Lung (tissue), 12 donors: ENCODE data around the gene HEXA. TPM values are rescaled to one million over a fixed set of nuclear protein-coding genes. Genes with fewer than 3 reads are reported as not detected.
"Not testable (repeated sequence)": the region's sequence is repeated elsewhere in the genome, so short reads cannot be mapped to it uniquely, and the experiment has no call there.

Experiments
- ATAC-seq: fragments of 200-7000 bp; cut with Tn5 transposase; one replicate; pipeline ENCODE4 v1.9.1; 2020; ENCODE audit warnings: moderate number of reproducible peaks; ENCODE audit not compliant: insufficient read depth, low FRiP score
- DNase-seq, 3 donors: peaks; one replicate each; pipeline ENCODE4 v3.0.0-alpha.2; 2013 to 2017
- H3K27ac ChIP-seq, 2 donors: one replicate each; pipeline ENCODE4 v1.5.1; 2013; ENCODE audit warnings: mild to moderate bottlenecking in 2 of 2, moderate library complexity in 2 of 2, control low read depth in 1 of 2, inconsistent platforms in 1 of 2, low read depth in 1 of 2, low read length in 1 of 2
- H3K27me3 ChIP-seq, 3 donors: one replicate each; pipeline ENCODE4 v1.5.1; 2013; ENCODE audit warnings: low read length in 2 of 3; ENCODE audit not compliant: control insufficient read depth in 3 of 3, insufficient read depth in 3 of 3
- H3K36me3 ChIP-seq, 4 donors: one replicate each; pipeline ENCODE4 v1.5.1; 2013; ENCODE audit warnings: low read length in 4 of 4, mild to moderate bottlenecking in 1 of 4, moderate library complexity in 1 of 4; ENCODE audit not compliant: control insufficient read depth in 4 of 4, insufficient read depth in 4 of 4
- H3K4me1 ChIP-seq, 5 donors: one replicate each; pipeline ENCODE4 v1.5.1; 2013; ENCODE audit warnings: low read length in 5 of 5, mild to moderate bottlenecking in 2 of 5, moderate library complexity in 1 of 5; ENCODE audit not compliant: control insufficient read depth in 5 of 5, insufficient read depth in 5 of 5
- H3K4me3 ChIP-seq: one replicate; pipeline ENCODE4 v1.5.1; 2013; ENCODE audit warnings: mild to moderate bottlenecking, control low read depth, moderate library complexity
- H3K9ac ChIP-seq, 2 donors: one replicate each; pipeline ENCODE4 v1.5.1; 2013; ENCODE audit warnings: low read length in 2 of 2, control low read depth in 1 of 2; ENCODE audit not compliant: insufficient read depth in 1 of 2
- H3K9me3 ChIP-seq, 4 donors: one replicate each; pipeline ENCODE4 v1.5.1; 2013; ENCODE audit warnings: low read length in 3 of 4, mild to moderate bottlenecking in 1 of 4, moderate library complexity in 1 of 4; ENCODE audit not compliant: control insufficient read depth in 4 of 4, insufficient read depth in 3 of 4
- WGBS, 2 donors: extraction: QIAGEN DNeasy Blood & Tissue Kit; methylation state at CpG; one replicate each; pipeline ENCODE4 v1.1.7; 2013; 5-methylcytosine and 5-hydroxymethylcytosine counted together
- polyA plus RNA-seq, 2 donors: library from polyadenylated mRNA; stranded (reverse); fragments of 200-250 nt; gene quantifications; one replicate each; pipeline ENCODE4 v1.2.1, GENCODE V29; 2013
- total RNA-seq, 2 donors: library from RNA; depleted of rRNA in 1 of 2; stranded (reverse); fragments of >200 nt in 1 of 2; gene quantifications; one replicate each; pipeline ENCODE4 v1.2.1, GENCODE V29; 2014 to 2021
- TF ChIP-seq, protein P1 (sequence below): IDR thresholded peaks from 2 replicates; pipeline ENCODE4 v1.5.1; 2012; ENCODE audit warnings: mild to moderate bottlenecking; ENCODE audit errors: control extremely low read depth, extremely low read depth
- donor health status: control.
- donor health status: control.
- donor health status: Bipolar disorder and iron deficiency.
- donor health status: healthy.
- donor health status: DM: yes; HTN: yes; CAD: no.

HEXA gene
- total and polyA plus RNA-seq, 4 donors: 108 to 156 (median 133) TPM

DNA sequence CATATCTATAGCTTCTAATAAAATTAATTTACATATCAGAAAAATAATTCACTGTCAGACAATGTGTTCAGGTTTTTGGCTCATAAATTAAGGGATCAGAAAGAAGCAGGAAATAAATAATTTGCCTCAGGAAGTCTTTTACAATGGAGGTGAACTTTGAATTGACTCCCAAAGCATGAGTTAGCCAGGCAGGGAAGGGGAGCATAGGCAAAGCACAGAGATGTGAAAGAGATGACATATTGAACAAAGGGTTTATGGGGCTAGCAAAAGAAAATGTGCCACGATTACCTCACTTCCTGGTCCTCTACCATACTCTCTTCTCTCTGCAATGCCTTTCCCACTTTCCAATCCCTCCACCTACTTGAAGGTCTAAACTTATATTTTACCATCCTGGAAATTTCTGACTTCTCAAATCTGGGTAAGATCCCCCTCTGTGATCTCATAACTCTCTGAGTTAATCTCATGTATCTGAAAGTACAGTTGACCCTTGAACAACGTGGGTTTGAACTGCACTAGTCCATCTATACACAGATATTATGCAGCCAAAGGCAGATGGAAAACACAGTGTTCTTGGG is 4.1 kb upstream of the HEXA start:
- DNase-seq: no peak
- 36 to 40% methylated on average over 2 of the region's 2 CpGs for WGBS, 2 donors
- no peak overlapping the region for H3K9ac ChIP-seq
- H3K27ac ChIP-seq: no peak overlapping the region
- H3K4me3 ChIP-seq: no peak overlapping the region
- no peak for ATAC-seq
- no peaks in the 10 kb centered on the region for H3K36me3 ChIP-seq
- TF ChIP-seq, protein P1, sequence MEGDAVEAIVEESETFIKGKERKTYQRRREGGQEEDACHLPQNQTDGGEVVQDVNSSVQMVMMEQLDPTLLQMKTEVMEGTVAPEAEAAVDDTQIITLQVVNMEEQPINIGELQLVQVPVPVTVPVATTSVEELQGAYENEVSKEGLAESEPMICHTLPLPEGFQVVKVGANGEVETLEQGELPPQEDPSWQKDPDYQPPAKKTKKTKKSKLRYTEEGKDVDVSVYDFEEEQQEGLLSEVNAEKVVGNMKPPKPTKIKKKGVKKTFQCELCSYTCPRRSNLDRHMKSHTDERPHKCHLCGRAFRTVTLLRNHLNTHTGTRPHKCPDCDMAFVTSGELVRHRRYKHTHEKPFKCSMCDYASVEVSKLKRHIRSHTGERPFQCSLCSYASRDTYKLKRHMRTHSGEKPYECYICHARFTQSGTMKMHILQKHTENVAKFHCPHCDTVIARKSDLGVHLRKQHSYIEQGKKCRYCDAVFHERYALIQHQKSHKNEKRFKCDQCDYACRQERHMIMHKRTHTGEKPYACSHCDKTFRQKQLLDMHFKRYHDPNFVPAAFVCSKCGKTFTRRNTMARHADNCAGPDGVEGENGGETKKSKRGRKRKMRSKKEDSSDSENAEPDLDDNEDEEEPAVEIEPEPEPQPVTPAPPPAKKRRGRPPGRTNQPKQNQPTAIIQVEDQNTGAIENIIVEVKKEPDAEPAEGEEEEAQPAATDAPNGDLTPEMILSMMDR: no peak
- no peaks in the 10 kb centered on the region for H3K9me3 ChIP-seq
- H3K27me3 ChIP-seq: peaks cover 0 to 4% (median 0%) of the 10 kb centered on the region in 3 donors
- H3K4me1 ChIP-seq: peaks cover 0 to 11% (median 0%) of the 10 kb centered on the region in 5 donors

DNA sequence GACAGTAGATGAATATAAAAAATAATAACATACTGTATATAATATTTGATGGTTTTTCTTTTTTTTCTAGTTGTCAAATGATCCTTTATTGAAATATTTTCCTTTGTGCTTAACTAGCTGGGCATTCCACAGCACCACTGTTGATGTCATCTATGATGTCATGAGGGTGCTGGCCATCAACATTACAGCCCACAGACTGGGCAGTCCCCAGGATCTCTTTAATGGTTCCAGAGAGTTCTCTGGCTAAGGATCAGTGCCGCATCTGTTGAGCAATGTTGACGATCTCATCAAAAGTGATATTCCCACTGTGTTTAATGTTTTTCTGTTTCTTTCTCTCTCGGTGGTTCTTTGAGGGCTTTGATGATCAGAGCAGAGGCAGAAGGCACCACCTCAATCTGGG is 3.3 kb upstream of the HEXA start:
- not testable (repeated sequence) for H3K4me3 ChIP-seq, H3K36me3 ChIP-seq, H3K27ac ChIP-seq, H3K9me3 ChIP-seq, H3K9ac ChIP-seq, ATAC-seq, H3K27me3 ChIP-seq, DNase-seq
- 86 to 95% methylated on average over 3 of the region's 3 CpGs for WGBS, 2 donors
- peaks cover 0 to 18% (median 0%) of the 10 kb centered on the region in 5 donors for H3K4me1 ChIP-seq

DNA sequence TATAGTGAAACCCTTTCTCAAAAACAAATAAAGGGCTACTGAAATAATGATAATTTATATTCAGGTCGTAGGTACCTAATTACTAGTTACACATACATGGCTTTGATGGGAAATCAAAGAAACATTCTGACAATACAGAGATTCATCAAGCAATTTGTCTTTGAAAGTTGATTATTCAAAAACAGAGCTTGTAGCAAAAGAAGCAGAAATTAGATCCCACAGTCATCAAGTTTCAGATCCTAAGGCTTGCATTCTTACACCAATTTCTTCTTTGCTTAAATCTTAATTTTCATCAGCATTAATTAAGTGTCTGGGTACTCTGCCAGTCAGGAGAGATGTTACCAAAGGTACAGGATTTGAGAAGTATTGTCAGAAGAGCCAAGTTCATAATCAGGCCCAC is 1.5 kb upstream of the HEXA start:
- no peak overlapping the region for H3K27ac ChIP-seq
- ATAC-seq: no peak
- WGBS, 2 donors: 91 to 92% methylated on average over 1 of the region's 1 CpG

DNA sequence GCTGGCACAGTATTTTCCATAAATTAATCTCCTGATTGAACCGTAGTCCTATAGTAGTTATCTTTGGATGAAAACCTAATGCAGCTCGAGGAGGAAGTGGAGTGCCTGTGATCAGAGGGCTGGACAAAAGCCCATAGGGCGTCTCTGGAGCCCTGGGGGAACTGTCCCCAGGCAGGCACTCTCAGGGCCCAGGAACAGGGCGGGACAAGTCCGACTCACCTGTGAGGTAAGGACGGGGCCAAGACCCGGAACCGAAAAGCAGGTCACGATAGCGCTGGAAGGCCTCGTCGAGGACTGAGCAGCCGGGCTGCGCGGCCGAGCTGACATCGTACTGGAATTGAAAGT is 341 bp downstream of the HEXA start:
- TF ChIP-seq, protein P1: no peak
- peaks cover 0 to 18% (median 4%) of the 10 kb centered on the region in 5 donors for H3K4me1 ChIP-seq
- H3K27me3 ChIP-seq: no peaks in the 10 kb centered on the region
- ATAC-seq (peak; percentile 72), DNase-seq (no peak)
- H3K36me3 ChIP-seq: no peaks in the 10 kb centered on the region
- H3K9me3 ChIP-seq: no peaks in the 10 kb centered on the region
- peak overlapping the region; percentile 87 to 96 for H3K27ac ChIP-seq
- H3K4me3 ChIP-seq: peak overlapping the region; percentile 82
- H3K9ac ChIP-seq: peak overlapping the region; percentile 97 to 99
- WGBS, 2 donors: 0 to 1% methylated on average over 17 of the region's 17 CpGs

More for the DNA sequence above, 1.5 kb upstream of the HEXA start:
- Histone ChIP-seq H3K4me1 (peaks cover 0 to 18% (median 4%) of the 10 kb centered on the region in 5 donors), H3K36me3 (no peaks in the 10 kb centered on the region), H3K27me3 (peaks cover 0 to 4% (median 0%) of the 10 kb centered on the region in 3 donors), H3K9me3 (no peaks in the 10 kb centered on the region), H3K9ac (no peak overlapping the region), H3K4me3 (no peak overlapping the region)
- TF ChIP-seq, protein P1: no peak
- no peak for DNase-seq
